Adrenal gland (tissue), 12 donors: ENCODE results near the gene RAP1A. TPM values are rescaled to one million over a fixed set of nuclear protein-coding genes. Genes with fewer than 3 reads are reported as not detected.

ENCODE experiments used
- DNase-seq, 7 donors: peaks; one replicate each; pipeline ENCODE4 v3.0.0-alpha.2; 2019 to 2020
- H3K27ac ChIP-seq, 5 donors: fragments of 200-600 bp; sonication (generic) in 4 of 5; 1 replicate in 3 of 5; 2 replicates in 2 of 5; pipeline versions ENCODE4 v1.5.1 to v1.8.0; 2016 to 2020; ENCODE audit warnings: mild to moderate bottlenecking in 1 of 5
- H3K27me3 ChIP-seq: fragments of 200-600 bp; 2 replicates; pipeline ENCODE4 v1.8.0; 2021
- H3K36me3 ChIP-seq, 2 donors: fragments of 200-600 bp; replicated peaks in 1 of 2; 1 replicate in 1 of 2; 2 replicates in 1 of 2; pipeline versions ENCODE4 v1.5.1 to v1.8.0; 2018 to 2022
- H3K4me1 ChIP-seq, 2 donors: fragments of 200-600 bp; replicated peaks in 1 of 2; 1 replicate in 1 of 2; 2 replicates in 1 of 2; pipeline versions ENCODE4 v1.5.1 to v1.8.0; 2018 to 2021
- H3K4me3 ChIP-seq, 4 donors: fragments of 200-600 bp; sonication (generic) in 3 of 4; one replicate each; pipeline ENCODE4 v1.5.1; 2016 to 2018
- H3K9me3 ChIP-seq, 3 donors: fragments of 200-600 bp; sonication (generic) in 1 of 3; replicated peaks in 1 of 3; 1 replicate in 2 of 3; 2 replicates in 1 of 3; pipeline versions ENCODE4 v1.5.1 to v1.8.0; 2016 to 2021
- POLR2A ChIP-seq, 2 donors: fragments of 450-650 bp; IDR thresholded peaks; one replicate each; pipeline ENCODE4 v1.6.1; 2017; ENCODE audit warnings: antibody characterized with exemption in 2 of 2, mild to moderate bottlenecking in 2 of 2, moderate library complexity in 1 of 2
- WGBS, 4 donors: extraction: QIAGEN DNeasy Blood & Tissue Kit in 2 of 4; methylation state at CpG; one replicate each; pipeline versions ENCODE4 v1.1.5 to v1.1.7; 2013 to 2017; 5-methylcytosine and 5-hydroxymethylcytosine counted together
- intact Hi-C, 2 donors: fragments of 100-400 bp; cut with DNase I; formaldehyde crosslinking; loops; one replicate each; pipeline versions ENCODE4 v1.14.1 to v1.15.0; 2022 to 2023
- polyA plus RNA-seq, 3 donors: library from polyadenylated mRNA; stranded (reverse); fragments of 200-250 nt in 2 of 3; fragments of 350-450 nt in 1 of 3; fragmentation: Illumina TruSeq in 1 of 3; extraction: RNeasy Lipid Tissue Mini Kit (QIAGEN cat#74804) in 1 of 3; gene quantifications; one replicate each; pipeline ENCODE4 v1.2.3, GENCODE V29; 2013 to 2014
- total RNA-seq, 9 donors: library from RNA; depleted of rRNA in 4 of 9; stranded (reverse); fragments of >200 nt in 4 of 9; fragments of 120-200 nt in 1 of 9; fragmentation: NEBNext Ultra II Directional in 1 of 9; extraction: Animal tissue kit (Norgen Biotek cat#: 25700) in 1 of 9; gene quantifications; one replicate each; pipeline versions ENCODE4 v1.1.0 to v1.2.4, GENCODE V29; 2013 to 2023
- TF ChIP-seq, protein P1 (sequence below), 6 experiments: fragments of 450-650 bp in 4 of 6; fragments of 200-600 bp in 2 of 6; sonication (generic) in 1 of 6; IDR thresholded peaks; 1 replicate in 5 of 6; 2 replicates in 1 of 6; pipeline versions ENCODE4 v1.5.1 to v1.8.0; 2016 to 2021; ENCODE audit warnings: antibody characterized with exemption in 6 of 6, mild to moderate bottlenecking in 2 of 6, moderate library complexity in 1 of 6
- donor health status: healthy with polysubstance abuse.
- donor health status: Bipolar disorder and iron deficiency.
- donor health status: DM: yes; HTN: yes; CAD: no.
- donor health status: DM: no; HTN: no; CAD: no.
- donor health status: DM: no; HTN: no; CAD: no.
- donor health status: DM: yes; HTN: yes; CAD: no.

The RAP1A gene
- total and polyA plus RNA-seq, 12 donors = 23.1 to 157 (median 60.2) TPM

DNA sequence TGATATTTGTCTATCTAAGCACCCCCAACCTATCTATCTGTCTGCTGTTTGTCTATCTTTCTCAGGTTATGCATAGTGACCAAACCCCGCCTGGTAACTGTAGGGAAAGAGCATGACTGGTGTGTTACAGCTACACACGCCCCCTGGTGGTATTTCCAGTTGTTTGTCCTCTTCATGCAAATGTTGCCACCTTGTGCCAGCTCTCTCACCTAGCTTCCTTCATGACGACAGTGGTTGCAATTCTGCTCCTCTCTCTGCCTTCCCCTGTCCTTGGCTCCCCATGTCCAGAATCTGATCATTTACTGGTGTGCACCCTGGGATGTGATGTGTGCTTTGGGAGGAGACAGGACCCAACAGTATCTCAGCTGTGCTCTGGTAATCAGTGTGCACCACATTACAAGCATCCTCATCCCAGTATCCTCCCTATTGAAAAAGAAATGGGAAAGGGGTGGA lies 127.7 kb downstream of the RAP1A start:
- no peaks in the 10 kb centered on the region for H3K27me3 ChIP-seq
- 43 to 61% (median 52%) methylated on average over 3 of the region's 3 CpGs for WGBS, 4 donors
- H3K27ac ChIP-seq = no peak overlapping the region
- no peaks in the 10 kb centered on the region for H3K36me3 ChIP-seq
- H3K9me3 ChIP-seq = no peaks in the 10 kb centered on the region
- H3K4me1 ChIP-seq = no peaks in the 10 kb centered on the region
- no peak overlapping the region for H3K4me3 ChIP-seq
- peak; percentile 46 to 76 (median 65) for DNase-seq
- TF ChIP-seq, protein P1, sequence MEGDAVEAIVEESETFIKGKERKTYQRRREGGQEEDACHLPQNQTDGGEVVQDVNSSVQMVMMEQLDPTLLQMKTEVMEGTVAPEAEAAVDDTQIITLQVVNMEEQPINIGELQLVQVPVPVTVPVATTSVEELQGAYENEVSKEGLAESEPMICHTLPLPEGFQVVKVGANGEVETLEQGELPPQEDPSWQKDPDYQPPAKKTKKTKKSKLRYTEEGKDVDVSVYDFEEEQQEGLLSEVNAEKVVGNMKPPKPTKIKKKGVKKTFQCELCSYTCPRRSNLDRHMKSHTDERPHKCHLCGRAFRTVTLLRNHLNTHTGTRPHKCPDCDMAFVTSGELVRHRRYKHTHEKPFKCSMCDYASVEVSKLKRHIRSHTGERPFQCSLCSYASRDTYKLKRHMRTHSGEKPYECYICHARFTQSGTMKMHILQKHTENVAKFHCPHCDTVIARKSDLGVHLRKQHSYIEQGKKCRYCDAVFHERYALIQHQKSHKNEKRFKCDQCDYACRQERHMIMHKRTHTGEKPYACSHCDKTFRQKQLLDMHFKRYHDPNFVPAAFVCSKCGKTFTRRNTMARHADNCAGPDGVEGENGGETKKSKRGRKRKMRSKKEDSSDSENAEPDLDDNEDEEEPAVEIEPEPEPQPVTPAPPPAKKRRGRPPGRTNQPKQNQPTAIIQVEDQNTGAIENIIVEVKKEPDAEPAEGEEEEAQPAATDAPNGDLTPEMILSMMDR (IDR thresholded peaks at IDR 0.05) = peak; percentile 28 to 67 (median 54)
- TF ChIP-seq POLR2A (IDR thresholded peaks at IDR 0.05) = no peak
- intact Hi-C loops = no loop called here

DNA sequence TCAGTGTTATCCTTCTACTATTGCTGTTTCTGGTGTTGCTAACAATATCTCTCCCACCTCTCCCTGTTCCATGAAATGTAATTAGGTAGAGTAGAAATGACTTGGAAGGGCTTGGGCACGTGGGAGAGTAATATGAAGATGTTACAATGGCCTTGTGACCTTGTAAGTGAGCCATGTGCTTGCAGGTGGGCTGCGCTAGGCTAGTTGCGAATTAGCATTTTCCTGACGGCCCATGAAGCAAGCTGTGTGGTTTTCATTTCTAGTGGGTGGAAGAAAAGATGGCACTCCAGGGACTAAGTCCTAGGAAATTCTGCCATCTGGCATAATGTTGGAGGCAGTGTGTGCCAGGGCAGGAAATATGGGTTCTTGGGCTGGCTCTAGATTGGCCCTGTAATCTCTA lies 128.4 kb downstream of the RAP1A start:
- H3K27me3 ChIP-seq = no peaks in the 10 kb centered on the region
- TF ChIP-seq POLR2A (IDR thresholded peaks at IDR 0.05) = no peak
- TF ChIP-seq, protein P1 (IDR thresholded peaks at IDR 0.05) = no peak
- H3K27ac ChIP-seq = no peak overlapping the region
- DNase-seq = no peak
- H3K4me3 ChIP-seq = no peak overlapping the region
- intact Hi-C loops = no loop called here
- no peaks in the 10 kb centered on the region for H3K36me3 ChIP-seq
- H3K9me3 ChIP-seq = no peaks in the 10 kb centered on the region
- H3K4me1 ChIP-seq = no peaks in the 10 kb centered on the region
- WGBS, 4 donors = 83 to 89% (median 85%) methylated on average over 4 of the region's 4 CpGs

DNA sequence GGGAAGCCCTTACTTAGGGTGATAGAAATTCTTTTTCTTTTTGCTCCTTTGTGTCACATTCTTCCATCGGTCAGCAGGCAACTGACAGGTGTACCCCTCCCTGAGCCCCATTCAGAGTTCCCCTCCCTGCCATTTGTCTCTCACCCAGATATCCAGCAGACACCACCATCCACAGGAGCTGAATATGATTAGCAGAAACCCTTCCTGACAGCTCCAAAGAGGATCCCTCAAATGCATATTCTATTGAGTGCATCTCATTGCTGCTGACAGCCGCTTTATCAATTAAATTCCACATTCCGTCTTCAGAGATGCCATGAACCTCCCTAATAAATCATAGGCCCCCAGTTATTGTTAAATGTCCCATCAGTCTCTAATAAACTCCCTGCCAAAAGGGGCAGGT lies 130.0 kb downstream of the RAP1A start:
- TF ChIP-seq POLR2A (IDR thresholded peaks at IDR 0.05) = no peak
- TF ChIP-seq, protein P1 (IDR thresholded peaks at IDR 0.05) = no peak
- Histone ChIP-seq H3K27me3 (no peaks in the 10 kb centered on the region), H3K4me3 (no peak overlapping the region), H3K36me3 (no peaks in the 10 kb centered on the region), H3K4me1 (peaks cover 0 to 5% of the 10 kb centered on the region in 2 donors), H3K9me3 (no peaks in the 10 kb centered on the region), H3K27ac (no peak overlapping the region)
- 75 to 86% (median 81%) methylated on average over 3 of the region's 3 CpGs for WGBS, 4 donors
- no peak for DNase-seq
- intact Hi-C loops = loop anchor here (5.0 to 10.0 kb wide), 2 partner anchors 32 to 245 kb away; partner anchors contain the start of genes ADORA3 (in 1 of the 2) and TMIGD3 (in 1 of the 2)

DNA sequence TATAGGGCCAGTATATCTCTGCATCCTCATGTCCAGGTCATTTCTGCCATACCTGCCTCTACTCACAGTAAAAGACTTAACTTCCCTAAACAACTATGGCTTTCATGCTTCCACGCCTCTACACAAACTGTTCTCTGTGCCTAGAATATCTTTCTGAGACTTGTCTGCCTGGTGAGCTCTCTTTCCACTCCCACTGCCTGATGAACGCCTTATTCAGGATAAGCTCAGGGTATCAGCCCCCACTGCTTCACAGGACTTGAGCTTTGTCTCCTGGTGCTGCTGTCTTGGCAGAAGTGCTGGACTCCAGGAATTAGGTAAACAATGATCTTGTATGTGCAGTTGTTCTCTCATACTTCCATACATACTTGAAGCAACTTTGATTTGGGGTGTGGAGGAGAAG lies 131.3 kb downstream of the RAP1A start:
- no peak overlapping the region for H3K4me3 ChIP-seq
- peaks cover 0 to 7% of the 10 kb centered on the region in 2 donors for H3K4me1 ChIP-seq
- no peaks in the 10 kb centered on the region for H3K27me3 ChIP-seq
- no peaks in the 10 kb centered on the region for H3K9me3 ChIP-seq
- 74 to 82% (median 77%) methylated on average over 2 of the region's 2 CpGs for WGBS, 4 donors
- no peak for DNase-seq
- intact Hi-C loops = loop anchor here (5.0 to 10.0 kb wide), 2 partner anchors 34 to 246 kb away; partner anchors contain the start of genes ADORA3 (in 1 of the 2) and TMIGD3 (in 1 of the 2)
- no peak for TF ChIP-seq POLR2A (IDR thresholded peaks at IDR 0.05)
- TF ChIP-seq, protein P1 (IDR thresholded peaks at IDR 0.05) = no peak
- H3K27ac ChIP-seq = no peak overlapping the region
- no peaks in the 10 kb centered on the region for H3K36me3 ChIP-seq
